ENCODE data around the gene PRM3.
A peak's percentile ranks its signal among the peaks of the same experiment; 100 is the strongest.

The PRM3 gene

DNA sequence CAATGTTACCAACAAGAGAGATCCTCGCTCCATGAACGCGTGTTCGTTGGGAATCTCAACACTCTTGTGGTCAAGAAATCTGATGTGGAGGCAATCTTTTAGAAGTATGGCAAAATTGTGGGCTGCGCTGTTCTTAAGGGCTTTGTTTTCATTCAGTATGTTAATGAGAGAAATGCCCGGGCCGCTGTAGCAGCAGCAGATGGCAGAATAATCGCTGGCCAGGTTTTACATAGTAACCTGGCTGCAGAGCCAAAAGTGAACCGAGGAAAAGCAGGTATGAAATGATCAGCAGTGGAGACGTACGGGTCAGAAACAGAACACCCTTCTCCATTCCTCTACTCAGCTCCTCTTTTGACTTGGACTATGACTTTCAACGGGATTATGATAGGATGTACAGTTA is 30.8 kb downstream of the PRM3 start:
- DNase-seq = no peak

DNA sequence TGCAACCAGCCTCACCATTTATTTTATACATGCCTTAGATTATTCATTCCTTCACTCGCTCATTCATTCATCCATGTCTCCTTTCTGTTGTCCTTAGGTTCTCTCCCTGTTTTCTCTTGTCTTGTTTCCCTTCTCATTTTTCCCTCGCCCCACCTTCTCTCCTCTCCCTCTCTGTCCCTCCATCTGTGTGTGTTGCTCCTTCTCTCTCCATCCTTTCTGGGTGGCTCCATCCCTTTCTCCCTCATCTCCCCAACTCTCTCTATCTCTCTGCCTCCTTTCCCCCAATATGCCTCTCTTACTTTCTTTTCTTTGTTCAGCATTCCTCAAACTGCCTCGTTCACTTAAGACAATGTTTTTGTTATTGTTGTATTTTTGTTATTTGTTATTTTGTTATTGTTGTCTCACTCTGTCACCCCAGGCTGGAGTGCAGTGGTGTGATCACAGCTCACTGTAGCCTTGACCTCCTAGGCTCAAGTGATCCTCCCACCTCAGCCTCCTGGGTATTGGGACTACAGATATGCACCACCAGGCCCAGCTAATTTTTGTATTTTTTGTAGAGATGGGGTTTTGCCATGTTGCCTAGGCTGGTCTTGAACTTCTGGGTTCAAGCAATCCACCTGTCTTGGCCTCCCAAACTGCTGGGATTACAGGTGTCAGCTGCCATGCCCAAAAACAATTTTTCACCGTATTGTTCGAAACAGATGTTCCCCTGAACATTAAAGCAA is 31.8 kb downstream of the PRM3 start:
- DNase-seq = no peak

DNA sequence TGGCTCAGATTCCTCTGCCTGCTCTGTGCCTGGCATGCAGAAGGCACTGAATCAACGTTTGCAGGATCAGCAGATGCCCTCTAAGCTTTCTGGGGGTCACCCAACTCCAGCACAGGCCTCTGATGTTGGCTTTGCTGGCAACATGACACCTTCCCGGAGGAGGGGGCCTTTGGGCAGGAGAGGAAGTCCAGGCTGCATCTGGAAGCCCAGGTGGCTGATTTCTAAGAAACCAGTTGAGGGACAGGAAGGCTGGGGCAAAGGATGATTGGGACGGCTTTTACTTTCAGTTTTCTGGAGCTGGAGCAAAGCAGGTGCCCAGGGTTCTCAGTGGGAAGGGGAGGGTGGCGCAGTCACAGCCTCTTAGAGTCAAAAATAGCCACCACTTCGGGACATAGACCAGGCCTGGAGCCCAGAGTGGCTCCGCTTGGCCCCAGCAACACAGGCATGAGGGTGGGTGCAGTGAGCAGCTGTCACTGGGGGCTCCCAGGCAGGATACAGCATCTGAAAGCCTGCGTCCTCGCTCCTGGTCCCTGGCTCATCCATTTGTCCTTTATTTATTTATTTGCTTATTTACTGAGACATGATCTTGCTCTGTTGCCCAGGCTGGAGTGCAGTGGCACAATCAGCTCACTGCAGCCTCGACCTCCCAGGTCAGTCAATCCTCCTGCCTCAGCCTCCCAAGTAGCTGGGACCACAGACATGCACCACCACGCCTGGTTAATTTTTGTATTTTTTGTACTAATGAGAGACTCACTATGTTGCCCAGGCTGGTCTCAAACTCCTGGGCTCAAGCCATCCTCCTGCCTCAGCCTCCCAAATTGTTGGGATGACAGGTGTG is 32.6 kb downstream of the PRM3 start:
- DNase-seq = peak; percentile 46

DNA sequence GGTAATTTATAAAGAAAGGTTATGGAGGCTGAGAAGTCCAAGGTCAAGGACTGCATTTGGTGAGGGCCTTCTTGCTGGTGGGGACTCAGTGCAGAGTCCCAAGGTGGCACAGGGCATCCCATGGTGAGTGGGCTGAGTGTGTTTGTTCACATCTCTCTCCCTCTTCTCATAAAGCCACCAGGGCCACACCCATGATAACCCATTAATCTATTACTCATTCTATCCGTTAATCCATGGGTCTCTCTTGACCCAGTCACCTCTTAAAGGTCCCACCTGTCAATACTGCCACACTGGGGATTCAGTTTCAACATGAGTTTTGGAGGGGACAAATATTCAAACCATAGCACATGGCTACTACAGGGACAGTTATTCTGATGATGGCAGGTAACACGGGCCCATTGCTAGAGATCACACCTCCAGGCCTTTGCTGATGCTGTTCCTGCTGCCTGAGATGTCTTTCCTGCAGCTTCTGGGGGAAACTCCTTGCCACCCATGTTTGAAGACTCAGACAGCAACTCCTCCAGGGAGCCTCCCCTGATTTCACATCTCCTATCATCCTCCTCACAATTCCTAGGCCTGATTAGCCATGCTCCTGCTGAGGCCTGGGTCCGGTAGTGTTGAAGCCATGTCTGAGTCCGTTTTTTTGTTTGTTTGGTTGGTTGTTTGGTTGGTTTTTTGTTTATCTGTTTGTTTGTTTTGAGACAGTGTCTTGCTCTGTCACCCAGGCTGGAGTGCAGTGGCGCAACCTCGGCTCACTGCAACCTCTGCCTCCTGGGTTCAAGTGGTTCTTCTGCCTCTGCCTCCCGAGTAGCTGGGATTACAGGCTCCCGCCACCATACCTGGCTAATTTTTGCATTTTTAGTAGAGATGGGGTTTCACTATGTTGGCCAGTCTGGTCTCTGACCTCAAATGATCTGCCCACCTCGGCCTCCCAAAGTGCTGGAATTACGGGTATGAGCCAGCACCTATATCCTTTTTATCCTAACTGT is 33.5 kb downstream of the PRM3 start:
- DNase-seq = no peak

DNA sequence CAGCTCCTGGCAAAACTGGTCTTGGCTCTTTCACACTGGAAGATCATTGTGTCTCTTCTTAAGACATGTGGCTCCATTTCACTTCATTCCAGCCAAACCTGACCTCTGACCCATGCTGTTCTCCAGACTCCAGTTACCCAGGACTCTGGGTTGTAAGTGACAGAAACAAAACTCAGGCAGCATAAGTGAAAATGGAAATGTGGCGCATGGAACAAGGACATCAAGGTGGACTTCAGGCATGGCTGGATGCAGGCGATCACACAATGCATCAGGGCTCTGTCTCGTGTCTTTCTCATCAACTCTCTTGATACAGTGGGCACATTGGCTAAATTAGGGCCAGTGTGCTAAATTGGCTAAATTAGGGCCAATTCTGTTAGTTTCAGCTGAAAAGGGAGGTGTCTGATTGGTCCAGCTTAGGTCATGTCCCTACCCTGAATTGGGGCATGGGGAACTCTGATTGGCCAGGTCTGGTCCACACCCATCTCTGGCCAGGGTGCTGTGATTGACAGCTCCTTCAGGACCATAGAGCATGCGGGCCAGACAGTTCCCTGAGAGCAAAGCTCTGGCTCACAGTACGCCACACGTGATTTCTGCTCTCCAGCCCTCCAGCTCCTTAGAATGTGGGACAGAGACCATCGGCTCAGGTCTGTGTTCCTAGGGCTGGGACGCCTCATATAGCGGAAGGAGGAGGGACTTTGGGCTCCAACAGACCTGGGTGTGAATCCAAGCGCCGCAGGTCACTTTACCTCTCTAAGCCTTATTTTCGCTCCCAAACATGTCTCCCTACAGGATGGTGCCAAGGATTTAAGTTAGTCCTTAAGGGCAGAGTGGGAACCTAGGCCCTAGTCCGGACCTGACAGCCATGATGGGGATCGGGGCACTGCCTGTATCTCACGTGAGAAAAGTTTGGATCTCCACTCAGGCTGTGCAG is 34.9 kb downstream of the PRM3 start:
- no peak for DNase-seq

DNA sequence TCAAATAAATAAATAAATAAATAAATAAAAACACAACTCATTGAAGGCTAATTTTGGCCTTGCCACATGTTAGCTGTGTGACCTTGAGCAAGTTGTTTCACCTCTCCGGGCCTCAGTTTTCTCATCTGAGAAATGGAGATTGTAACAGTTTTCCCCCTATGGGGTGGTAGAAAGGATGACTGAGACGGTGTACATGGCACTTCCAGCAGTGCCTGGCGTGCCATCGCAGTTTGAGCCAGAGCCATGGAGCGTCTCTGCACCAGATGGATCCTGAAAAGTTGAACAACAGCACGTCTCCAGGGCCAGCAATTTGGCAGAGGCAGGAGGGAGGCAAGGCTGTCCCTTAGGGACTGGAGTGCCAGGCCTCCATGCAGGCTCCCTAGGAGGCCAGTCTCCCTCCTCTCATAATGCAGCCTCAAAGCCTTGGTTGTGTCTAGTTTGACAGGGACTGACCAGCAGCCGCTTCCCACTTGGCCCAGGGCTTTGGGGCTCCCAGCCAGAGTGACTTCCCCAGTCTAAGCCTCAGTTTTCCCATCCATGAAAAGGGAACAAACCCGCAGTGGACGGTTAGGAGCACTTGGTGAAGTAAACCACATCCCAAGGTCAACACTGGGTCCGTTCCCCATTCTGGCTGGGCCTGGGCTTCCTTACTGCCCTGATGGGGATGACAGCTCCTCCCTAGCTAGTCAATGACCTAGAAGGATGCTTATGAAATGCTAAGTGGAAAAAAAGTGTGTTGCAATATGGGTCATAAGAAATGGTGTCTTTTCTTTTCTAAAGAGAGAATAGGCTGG is 36.8 kb downstream of the PRM3 start:
- peak; percentile 95 for DNase-seq

DNA sequence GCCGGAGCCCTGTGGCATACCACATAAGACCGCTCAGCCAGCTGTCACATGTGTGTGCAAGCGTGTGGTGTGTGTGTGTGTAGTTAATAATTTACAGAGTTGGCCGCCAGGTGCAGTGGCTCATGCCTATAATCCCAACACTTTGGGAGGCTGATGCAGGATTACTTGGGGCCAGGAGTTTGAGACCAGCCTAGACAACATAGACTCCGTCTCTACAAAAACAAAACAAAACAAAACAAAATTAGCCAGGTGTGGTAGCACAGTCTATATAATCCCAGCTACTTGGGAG is 37.8 kb downstream of the PRM3 start:
- DNase-seq = peak; percentile 83

DNA sequence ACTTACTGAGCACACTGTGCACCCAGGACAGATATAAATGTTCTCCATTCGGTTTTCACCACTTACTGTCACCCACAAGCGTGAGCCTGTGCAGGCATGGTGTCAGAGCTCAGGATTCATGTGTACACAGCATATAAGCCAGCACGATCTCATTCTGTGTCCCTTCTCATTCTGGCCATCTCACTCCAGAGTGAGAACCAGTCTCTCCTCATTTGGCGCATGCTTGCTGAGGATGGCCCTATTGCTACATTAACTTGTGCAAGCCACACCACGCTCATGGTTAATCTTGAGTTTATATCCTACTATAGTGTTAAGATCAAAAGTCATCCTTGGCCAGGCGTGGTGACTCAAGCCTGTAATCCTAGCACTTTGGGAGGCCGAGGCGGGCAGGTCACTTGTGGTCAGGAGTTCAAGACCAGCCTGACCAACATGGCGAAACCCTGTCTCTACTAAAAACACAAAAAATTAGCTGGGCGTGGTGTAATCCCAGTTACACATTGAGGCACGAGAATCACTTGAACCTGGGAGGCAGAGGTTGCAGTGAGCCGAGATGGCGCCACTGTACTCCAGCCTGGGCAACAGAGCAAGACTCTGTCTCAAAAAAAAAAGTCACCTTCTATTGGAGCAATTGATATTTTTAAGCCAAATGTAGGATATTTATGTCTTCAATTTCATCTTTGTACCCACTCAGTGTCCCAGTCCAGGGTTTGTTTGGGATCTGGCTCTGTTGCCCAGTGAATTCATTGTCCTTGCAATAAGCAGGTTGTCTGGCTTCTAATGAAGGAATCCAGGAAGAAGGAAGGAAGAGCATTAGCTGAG is 38.3 kb downstream of the PRM3 start:
- DNase-seq = peak; percentile 48

DNA sequence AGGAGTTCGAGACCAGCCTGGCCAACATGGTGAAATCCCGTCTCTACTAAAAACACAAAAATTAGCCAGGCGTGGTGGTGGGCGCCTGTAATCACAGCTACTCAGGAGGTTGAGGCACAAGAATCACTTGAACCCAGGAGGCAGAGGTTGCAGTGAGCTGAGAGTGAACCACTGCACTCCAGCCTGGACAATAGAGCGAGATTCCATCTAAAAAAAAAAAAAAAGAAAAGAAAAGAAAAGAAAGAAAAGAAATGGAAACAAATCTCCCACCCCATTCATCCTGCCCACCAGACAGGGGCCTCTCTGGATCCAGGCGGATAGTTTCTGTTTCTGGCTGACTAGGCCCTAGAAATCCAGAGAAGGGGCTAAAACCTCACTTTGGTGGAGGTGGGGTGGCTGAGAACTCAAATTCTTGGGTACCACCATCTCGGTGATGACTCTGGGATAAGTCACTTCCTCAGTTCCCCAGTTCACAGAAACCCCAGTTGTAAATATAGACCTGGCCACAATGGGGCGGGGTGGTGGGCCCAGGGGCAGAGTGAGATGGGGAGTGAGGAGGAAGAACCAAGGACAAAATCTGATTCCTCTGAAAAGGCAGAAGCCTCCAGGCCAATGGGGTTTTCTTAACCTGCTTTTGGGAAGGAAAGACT is 39.6 kb downstream of the PRM3 start:
- peak; percentile 62 for DNase-seq

DNA sequence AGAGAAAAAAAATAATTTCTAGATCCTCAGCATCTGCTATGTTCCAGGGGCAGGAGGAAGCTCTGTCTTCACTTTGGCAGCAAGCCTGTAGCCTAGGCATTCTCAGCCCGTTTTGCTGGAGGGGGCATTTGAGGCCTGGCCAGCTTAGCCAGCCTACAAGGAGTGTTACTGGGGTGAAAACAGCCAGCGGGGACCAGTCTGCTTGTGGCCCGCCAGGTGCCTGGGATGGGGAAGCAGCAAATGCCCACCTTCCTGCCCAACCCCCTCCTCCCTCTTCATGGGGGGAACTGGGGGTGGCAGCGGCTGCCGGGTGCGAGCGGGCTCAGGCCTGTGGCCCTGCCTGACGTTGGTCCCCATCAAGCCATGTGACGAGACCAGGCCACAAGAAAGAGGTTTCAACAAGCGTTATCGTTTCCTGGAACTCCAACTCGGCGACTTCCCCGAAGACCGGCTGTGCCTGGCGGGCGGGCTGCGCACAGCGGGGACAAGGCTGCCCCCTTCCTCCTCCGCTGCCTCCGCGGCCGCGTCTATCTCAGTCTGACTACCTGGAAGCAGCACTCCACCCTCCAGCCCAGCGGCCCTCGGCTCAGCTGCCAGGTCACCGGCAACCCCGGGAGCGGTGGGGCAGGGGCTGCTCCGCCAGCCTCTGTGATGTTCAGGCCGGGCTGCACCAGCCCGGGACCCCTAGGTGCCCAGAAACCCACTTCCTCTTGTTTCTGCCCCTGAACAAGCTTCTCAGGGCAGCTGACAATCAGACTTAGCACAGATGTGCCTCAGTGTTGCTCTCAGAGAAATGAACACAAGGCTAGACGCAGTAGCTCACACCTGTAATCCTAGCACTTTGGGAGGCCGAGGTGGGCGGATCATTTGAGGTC is 40.3 kb downstream of the PRM3 start:
- DNase-seq = peak; percentile 96

DNA sequence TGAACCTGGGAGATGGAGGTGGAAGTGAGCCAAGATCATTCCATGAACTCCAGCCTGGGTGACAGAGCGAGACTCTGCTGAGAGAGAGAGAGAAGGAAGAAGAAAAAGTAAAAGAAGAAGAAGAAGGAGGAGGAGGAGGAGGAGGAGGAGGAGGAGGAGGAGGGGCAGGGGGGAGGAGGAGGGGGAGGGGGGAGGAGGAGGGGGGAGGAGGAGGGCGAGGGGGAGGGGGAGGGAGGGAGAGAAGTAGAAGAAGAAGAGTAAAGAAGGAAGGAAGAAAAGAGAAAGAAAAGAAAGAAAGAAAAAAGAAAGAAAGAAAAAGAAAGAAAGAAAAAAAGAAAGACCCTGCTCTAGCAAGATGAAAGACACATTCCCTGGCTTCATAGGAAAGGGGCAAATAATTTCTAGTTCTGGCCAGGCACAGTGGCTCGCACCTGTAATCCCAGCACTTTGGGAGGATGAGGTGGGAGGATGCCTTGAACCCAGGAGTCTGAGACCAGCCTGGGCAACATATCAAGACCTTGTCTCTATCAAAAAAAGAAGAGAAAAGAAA is 41.1 kb downstream of the PRM3 start:
- DNase-seq = no peak

DNA sequence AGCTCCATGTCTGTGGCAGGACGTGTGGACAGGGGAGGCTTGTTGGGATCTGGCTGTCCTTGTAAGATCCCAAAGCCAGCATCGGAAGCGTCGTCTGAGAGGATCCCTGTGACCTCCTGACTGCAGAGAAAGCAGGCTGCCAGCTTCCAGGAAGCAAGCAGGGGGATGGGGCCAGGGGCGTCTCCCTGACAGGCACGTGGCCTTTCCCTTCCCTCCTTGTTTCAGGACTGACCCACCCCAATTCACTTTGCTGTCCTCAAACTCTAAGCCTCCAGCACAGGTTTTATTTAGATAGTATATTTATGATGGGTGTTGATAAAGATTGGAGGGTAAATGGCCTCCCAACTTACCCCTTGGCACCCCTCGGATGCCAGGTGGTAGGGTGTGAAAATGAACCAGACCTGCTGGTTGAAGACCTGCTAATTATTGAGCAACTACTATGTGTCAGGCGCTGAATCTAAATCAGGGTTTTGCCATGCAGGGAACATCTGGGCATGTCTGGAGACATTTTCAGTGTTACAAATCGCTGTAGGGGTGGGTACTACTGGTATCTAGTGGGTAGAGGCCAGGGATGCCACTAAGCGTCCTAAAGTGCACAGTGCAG is 42.0 kb downstream of the PRM3 start:
- no peak for DNase-seq

DNA sequence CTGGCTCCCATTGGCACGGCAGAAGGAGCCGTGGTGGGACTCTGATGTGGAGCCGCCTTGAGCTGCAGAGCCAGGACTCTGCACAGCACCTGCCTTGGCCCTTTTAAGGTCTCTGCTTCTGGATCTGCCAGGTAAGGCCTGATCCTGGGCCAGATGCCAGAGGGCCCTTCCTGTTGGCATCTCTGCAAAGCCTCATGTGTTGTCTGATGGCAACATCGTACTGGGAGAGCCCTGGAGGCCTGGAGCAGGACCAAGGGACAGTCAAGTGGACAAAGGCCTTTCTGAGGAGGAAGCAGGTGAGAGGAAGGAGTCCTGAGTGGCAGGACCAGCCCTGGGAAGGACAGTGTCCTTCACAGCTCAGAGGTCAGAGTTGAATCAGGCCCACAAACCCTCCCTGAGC is 43.5 kb downstream of the PRM3 start:
- no peak for DNase-seq

DNA sequence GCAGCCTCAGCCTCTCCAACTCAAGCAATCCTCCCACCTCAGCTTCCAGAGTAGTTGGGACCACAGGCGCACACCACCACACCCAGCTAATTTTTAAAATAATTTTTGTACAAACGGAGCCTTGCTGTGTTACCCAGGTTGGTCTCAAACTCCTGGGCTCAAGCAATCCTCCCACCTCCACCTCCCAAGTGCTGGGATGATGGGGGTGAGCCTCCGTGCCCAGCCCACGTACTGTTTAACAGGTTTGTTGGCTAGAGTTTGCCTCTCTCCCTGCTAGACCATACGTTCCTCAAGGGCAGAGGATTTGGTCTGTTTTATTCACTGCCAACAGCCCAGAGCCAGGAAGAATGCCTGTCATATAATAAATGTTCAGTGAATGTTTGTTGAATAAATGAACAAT is 44.0 kb downstream of the PRM3 start:
- DNase-seq = no peak

DNA sequence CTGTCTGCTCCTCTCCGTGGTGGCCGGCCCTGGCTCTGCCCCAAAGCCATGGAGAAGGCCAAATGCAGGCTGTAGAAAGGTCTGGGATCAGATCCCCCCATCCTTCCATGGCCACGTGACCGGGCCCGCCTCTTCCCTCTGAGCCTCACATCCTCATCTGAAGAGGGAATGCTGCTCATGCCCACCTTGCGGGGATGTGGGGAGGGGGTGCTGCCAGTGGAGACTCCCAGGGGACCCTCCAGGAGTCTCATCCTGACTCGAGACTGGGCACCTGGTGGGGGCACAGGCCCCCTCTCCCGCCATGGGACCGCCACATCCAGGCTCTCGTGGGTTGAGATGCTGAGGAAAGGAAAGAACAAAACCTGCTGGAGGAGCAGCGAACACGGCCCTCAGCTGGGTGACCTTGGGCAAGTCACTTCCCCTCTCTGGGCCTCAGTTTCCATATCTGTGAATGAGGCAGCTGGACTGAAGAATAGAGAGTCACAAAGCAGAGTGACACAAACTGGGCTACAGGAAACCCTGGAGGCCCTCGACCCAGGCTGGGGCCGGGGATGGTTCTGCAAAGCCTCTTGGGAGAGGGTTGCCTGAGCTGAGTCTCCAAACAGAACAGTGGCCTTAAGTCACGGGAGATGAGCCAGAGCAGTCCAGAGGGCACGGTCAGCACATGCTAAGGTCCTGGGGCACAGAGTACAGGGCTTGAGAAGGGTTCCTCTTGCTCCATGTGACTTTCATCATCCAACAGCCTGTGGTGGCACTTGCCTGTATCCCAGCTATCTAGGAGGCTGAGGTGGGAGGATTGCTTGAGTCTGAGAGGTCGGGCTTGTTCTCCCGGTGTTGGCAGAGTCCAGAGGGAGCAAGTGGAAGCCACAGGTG is 47.5 kb downstream of the PRM3 start:
- DNase-seq = no peak

DNA sequence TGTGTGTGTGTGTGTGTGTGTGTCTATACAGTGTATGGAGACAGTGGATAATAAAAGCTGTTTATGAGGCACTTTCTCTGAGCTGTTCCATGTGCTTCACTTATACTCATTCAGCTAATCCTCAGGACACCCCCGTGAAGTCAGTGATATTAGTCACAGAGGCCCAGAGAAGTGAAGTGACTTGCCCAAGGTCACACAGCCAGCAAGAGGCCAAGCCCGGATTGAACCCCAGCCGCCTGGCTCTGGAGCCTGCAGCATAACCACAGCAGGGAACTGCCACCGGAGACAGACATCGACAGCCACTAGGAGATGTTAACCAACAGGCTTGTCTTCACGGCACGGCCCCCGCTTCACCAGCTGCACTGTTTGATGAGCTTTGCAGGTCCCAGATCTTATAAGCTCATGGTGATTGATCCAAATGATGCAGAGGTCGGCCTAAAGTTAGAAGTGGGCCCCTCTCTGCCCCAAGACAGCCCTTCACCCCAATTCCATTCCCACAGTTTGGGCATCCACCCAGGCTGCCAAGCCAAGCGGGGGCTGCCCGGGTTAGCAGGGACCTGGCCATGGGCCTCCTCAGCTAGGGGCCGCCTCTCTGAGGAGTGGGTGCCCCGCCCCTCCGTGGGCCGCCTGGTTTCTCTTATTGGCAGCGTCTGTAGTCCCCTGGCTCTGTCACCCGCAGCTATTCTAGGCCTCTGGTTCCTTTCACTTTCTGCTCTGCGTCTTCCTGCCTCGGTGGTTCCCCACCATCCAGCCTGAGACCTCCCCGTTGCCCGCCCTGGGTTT is 48.3 kb downstream of the PRM3 start:
- DNase-seq = peak; percentile 46

Measured in GF-D8 (cell line).